Glomerular visceral epithelial cell (primary cell): ENCODE data around the gene NEURL1B.
A peak's percentile ranks its signal among the peaks of the same experiment; 100 is the strongest.
"Not testable (repeated sequence)": the region's sequence is repeated elsewhere in the genome, so short reads cannot be mapped to it uniquely, and the experiment has no call there.

Experiments
- DNase-seq: peaks from one replicate; pipeline ENCODE4 v3.0.0-alpha.2; 2016; ENCODE audit errors: extremely low spot score

The NEURL1B gene

GRCh38 chr5:172657524-172658233 is 16.6 kb downstream of the NEURL1B start:
- DNase-seq: not testable (repeated sequence)

DNA sequence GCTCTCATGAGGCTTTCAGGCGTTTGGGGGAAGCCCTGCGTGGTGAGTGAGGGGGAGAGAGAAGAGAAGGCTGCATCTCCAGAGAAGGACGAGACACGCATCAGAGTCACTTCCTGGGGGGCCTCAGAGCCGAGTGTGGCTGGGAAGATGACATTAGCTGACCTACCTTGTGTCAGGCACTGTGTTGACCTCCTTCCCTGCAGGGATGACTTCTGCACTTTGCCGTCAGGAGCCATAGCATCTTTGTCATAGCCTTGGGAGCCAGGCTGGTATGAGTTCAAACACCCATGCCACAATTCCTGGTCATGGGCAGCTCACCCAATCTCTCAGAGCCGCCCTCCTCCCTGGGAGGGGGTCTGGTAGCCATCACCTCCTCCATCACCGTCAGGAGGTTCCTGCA is 17.3 kb downstream of the NEURL1B start:
- no peak for DNase-seq

GRCh38 chr5:172658961-172659501 is 18.0 kb downstream of the NEURL1B start:
- DNase-seq: no peak

GRCh38 chr5:172659570-172659908 is 18.5 kb downstream of the NEURL1B start:
- no peak for DNase-seq

GRCh38 chr5:172659909-172660628 is 19.0 kb downstream of the NEURL1B start:
- peak; percentile 81 for DNase-seq

GRCh38 chr5:172660974-172661373 is 19.9 kb downstream of the NEURL1B start:
- DNase-seq: no peak

DNA sequence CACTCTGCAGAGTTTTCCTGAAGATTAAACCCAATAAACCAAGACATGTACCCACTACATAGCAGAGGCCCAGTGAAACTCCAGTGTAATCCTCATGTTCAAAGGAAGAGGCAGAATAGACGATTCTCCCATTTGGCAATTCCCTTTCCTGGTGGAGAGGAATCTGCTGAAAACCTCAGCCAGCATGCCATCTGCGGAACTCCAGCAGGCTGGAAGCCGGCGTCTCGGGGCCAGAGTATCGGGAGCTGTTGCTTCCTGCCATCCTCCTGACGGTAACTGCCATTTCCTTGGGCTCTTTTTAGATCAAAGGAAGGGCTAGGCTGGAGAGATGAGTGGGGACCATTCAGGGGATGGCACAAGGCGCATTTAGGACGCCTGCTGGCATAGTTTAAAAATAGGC is 20.5 kb downstream of the NEURL1B start:
- DNase-seq: no peak

DNA sequence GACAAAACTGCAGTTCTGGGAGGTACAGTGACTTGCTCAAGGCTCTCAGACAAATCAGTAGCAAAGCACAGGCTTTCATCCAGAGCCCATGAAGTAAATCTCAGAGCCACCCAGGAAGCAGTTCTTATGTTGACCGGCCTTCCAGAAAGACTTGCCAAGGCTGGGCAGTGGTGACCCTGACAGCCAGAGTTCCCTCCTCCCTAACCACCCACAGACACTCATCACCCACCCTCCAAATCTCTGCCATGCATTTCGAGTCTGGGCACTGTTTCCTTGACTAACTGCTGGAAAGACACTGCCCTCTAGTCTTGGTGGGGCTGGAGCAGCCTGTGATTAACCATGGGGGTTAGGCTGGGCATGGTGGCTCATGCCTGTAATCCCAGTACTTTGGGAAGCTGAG is 21.5 kb downstream of the NEURL1B start:
- no peak for DNase-seq

DNA sequence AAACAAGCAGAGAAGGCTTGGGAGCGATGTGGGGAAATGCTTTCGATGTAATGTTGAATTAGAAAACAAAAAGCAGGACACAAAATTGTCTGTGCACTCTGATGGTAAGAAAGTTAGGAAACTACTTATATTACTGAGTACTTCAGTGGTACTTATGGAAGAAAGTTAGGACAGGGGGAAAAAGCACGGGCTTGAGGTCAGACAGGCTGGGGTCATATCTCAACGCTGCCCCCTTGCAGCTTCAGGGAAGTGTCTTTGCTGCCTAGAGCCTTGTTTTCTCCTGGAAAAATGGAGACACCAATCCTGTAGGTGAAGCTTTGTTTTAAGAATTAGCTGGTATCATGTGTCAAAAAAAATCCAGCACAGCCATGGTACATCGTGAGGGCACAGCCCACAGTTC is 23.0 kb downstream of the NEURL1B start:
- no peak for DNase-seq

DNA sequence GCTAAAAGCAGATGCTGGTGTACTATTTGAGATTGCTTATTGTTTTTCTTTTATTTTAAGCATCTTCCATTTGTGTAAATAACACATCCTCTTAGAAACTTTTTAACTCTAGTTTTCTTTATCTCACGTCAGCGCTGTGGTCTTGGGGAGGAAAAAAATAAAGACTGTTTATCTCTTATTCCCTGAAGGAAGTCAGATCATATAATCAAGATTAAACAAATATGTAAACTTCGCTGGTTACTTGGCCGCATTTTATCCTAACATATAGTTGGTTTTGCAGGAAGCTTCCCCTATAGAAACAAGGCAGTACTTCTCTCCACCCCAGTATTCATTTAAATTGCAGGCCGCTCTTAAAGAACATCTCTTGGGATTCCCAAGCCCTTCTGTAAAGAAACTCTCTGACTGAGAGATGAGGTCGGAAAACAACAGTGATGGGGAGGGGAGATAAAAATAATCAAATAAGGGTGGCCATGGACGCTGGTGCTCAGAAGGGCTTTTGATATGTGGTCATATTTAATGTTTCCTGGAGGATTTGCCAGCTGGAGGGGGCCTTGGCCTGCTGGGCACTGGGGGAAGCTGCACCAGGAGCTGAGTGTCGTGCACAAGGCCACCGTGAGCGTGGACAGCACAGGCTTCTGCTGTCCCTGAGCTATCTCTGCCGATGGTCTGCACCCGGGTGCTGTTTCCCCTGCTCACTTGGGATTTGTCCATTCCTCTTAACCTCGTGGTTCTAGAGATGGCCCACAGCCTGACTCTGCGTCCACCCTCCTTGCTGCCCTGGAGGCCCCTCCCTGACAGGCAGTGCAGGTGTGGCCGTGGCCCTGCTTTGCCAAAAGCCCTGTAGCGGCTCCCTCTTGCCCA is 23.8 kb downstream of the NEURL1B start:
- no peak for DNase-seq

DNA sequence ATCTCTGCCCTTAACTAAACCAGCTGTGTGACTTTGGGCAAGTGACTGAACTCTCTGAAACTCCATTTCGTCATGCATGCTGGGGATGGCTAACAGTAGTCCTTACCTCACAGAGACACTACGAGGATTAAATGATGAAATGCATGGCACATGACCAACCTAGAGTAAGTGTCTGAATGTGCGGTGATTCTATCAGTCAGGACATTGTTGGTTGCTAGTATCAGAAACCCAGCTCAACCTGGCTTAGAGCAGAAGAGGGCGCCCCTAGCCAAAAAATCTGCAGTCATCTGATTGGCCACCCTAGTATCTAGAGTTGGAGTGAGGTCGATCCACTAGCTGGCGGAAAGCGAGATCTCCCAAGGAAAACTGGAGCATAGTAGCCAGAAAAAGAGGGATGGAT is 25.2 kb downstream of the NEURL1B start:
- DNase-seq: no peak

- DNase-seq: no peak
Observed at GRCh38 chr5:172667786-172668593, 26.9 kb downstream of the NEURL1B start.

DNA sequence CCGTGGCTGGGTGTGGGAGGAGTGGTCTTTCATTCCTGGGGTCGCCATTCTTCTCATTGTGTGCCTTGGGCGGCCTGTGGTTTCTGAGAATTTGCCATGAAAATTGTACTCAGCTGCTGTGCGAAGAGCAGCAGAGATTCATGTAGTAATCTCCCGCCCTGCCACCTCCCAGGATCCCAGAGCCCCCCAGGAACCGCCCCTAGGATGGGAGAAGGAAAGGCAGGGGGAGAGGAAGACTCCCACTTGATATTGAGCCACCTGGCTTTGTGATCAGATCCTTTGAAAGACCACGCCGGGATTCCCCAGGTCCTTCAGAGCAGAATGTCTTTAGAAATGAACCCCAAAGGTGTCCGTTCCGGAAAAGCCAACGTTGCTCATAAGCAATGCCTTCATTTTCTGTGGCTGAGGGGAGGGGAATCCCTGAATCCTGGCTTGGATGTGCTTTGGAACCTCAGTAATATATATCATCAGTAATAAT is 27.6 kb downstream of the NEURL1B start:
- DNase-seq: no peak

- DNase-seq: no peak
Observed at GRCh38 chr5:172669386-172670004, 28.4 kb downstream of the NEURL1B start.

- no peak for DNase-seq
Observed at GRCh38 chr5:172670005-172670402, 28.9 kb downstream of the NEURL1B start.

- no peak for DNase-seq
Observed at GRCh38 chr5:172670444-172670843, 29.4 kb downstream of the NEURL1B start.

DNA sequence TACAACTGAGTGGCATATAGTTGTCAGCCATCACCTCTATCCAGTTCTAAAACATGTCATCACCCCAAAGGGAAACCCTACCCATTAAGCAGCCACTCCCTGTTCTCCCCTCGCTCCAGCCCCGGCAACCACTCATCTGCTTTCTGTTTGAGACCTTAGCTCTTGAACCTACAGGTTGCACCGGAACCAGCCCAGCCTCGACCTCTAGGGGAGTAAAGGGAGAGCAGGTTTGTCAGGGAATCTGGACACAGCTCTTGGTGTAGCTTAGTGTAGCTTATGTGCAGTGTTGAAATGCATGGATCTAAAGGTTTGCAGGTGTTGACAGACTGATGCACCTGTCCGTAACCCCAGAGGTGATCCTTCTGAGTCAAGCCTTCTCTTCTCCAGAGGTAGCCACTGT is 30.0 kb downstream of the NEURL1B start:
- no peak for DNase-seq

DNA sequence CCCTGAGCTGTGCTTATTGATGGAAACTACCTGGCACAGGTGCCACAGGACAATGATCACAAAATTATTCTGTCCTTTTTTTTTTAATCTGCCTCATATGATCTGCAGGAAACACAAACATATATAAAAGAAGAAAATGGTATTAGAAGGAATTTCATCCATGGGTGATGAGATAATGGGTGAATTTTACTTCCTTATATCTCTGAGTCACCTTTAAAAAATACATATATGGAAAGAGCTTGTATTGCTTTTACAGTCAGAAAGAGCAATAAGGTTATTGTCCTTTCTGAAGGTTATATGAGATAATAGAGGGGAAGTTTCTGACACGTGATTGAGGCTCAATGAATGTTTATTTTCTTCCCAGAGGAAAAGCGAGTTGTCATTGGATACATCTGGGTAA is 31.6 kb downstream of the NEURL1B start:
- no peak for DNase-seq

- no peak for DNase-seq
Observed at GRCh38 chr5:172674155-172674554, 33.1 kb downstream of the NEURL1B start.

DNA sequence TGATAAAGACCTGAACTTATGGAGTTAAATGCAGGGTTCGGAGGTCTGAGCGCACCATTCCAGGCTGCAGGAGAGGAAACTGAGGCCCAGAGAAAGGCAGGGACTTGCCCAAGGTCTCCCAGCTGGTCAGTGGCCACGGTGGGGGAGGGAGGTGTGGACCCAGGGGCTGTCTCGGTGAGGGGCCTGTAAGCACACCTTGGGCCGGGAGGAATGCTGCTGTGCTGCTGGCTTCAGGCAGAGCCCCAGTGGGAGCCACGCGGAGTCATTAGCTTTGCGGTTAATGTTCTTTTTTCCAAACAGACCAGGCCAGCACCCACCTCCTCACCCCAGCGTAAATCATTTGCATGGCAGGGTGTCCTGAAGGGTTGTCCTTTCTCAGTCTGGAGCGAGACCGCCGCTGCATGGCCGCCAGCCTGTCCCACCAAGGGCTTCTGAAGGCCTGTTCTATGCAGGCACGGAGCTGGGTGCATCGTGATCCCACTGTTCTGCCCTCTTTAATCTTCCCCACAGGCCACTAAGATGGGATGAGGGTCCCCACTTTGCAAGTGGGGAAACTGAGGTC is 35.9 kb downstream of the NEURL1B start:
- no peak for DNase-seq
